Measurements from ENCODE around the gene ZNF407.

DNA sequence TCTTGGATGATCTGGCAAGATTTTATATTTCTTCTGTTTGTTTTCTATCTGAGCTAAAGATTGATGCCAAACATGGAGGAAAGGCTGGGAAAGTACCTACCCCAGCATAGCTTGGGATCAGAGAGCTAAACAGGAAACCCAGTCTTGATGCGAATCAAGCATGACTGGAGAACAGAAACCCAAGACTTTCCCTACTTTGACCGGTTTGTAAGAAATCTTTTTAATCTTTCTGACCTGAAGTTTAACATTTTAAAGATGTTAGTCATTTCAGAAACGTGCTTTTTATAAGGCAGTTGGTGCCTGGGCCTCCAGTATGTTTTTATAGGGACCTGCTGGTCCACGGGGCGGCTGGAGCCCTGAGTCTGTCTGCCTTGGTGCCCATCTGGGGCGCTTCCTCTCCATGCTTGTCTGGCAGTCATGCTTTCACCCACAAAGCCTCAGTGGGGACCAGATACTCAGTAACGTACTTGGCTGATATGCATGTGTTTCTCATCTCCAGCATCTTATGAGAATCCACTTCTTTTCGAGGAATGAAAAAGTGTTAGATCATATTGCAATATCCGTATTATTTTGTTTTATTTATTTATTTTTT is 344.7 kb downstream of the ZNF407 start:
- TF ChIP-seq EZH2 (IDR thresholded peaks at IDR 0.05), result no peak
- TF ChIP-seq CTCF (IDR thresholded peaks at IDR 0.05), result no peak
- TF ChIP-seq EZH2phosphoT487 (IDR thresholded peaks at IDR 0.05), result no peak

All from neural progenitor cell (in vitro differentiated cells).